Measurements from ENCODE around the gene DCDC2.
"Not testable (repeated sequence)": the region's sequence is repeated elsewhere in the genome, so short reads cannot be mapped to it uniquely, and the experiment has no call there.

GRCh38 chr6:24311775-24312174 is 46.1 kb downstream of the DCDC2 start:
- not testable (repeated sequence) for TF ChIP-seq EZH2 (IDR thresholded peaks at IDR 0.05; ENCODE audit: borderline replicate concordance, low read depth, low read length, severe bottlenecking)
- TF ChIP-seq, protein P1, sequence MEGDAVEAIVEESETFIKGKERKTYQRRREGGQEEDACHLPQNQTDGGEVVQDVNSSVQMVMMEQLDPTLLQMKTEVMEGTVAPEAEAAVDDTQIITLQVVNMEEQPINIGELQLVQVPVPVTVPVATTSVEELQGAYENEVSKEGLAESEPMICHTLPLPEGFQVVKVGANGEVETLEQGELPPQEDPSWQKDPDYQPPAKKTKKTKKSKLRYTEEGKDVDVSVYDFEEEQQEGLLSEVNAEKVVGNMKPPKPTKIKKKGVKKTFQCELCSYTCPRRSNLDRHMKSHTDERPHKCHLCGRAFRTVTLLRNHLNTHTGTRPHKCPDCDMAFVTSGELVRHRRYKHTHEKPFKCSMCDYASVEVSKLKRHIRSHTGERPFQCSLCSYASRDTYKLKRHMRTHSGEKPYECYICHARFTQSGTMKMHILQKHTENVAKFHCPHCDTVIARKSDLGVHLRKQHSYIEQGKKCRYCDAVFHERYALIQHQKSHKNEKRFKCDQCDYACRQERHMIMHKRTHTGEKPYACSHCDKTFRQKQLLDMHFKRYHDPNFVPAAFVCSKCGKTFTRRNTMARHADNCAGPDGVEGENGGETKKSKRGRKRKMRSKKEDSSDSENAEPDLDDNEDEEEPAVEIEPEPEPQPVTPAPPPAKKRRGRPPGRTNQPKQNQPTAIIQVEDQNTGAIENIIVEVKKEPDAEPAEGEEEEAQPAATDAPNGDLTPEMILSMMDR (IDR thresholded peaks at IDR 0.05; ENCODE audit: borderline replicate concordance, extremely low read depth, low read length, poor library complexity, severe bottlenecking) = not testable (repeated sequence)
